ENCODE measurements around the gene CNTNAP2. TPM values are rescaled to one million over a fixed set of nuclear protein-coding genes. Genes with fewer than 3 reads are reported as not detected.
A peak's percentile ranks its signal among the peaks of the same experiment; 100 is the strongest.

CNTNAP2 gene
- total RNA-seq, 1 donor = 7.6 TPM

DNA sequence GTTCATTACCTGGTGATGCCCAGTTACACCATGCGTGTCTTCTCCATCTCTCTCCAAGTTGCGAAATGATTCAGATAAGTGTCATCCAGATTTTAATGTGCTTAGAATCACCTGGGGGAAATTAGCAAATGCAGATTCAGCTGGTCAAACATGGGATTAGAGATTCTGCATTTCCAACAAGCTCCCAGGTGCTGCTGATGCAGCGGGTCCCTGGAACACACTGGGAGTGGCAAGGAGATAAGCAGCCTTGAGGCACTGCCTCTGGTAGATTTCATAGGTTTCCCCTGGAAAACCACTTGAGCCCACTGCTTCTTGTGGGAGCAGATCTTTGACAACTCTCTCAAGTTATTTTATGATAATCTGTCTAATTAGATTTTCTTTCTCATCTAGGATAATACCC is 2278.0 kb downstream of the CNTNAP2 start:
- H3K36me3 ChIP-seq (ENCODE audit: insufficient read depth, low read length) = no peaks in the 10 kb centered on the region
- H3K79me2 ChIP-seq (ENCODE audit: insufficient read depth, low read length) = no peaks in the 10 kb centered on the region
- DNase-seq (ENCODE audit: insufficient read length, low spot score, missing footprints) = no peak
- no peak overlapping the region for H3K27ac ChIP-seq (ENCODE audit: low read depth, low read length)
- H3K4me2 ChIP-seq (ENCODE audit: insufficient read depth, low read length) = no peak overlapping the region
- TF ChIP-seq, protein P1, sequence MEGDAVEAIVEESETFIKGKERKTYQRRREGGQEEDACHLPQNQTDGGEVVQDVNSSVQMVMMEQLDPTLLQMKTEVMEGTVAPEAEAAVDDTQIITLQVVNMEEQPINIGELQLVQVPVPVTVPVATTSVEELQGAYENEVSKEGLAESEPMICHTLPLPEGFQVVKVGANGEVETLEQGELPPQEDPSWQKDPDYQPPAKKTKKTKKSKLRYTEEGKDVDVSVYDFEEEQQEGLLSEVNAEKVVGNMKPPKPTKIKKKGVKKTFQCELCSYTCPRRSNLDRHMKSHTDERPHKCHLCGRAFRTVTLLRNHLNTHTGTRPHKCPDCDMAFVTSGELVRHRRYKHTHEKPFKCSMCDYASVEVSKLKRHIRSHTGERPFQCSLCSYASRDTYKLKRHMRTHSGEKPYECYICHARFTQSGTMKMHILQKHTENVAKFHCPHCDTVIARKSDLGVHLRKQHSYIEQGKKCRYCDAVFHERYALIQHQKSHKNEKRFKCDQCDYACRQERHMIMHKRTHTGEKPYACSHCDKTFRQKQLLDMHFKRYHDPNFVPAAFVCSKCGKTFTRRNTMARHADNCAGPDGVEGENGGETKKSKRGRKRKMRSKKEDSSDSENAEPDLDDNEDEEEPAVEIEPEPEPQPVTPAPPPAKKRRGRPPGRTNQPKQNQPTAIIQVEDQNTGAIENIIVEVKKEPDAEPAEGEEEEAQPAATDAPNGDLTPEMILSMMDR (IDR thresholded peaks at IDR 0.05; ENCODE audit: extremely low read depth, low read depth, low read length) = no peak
- H3K27me3 ChIP-seq (ENCODE audit: insufficient read depth, low read length) = no peaks in the 10 kb centered on the region
- no peaks in the 10 kb centered on the region for H3K9me3 ChIP-seq (ENCODE audit: low read depth, low read length)
- no peaks in the 10 kb centered on the region for H4K20me1 ChIP-seq (ENCODE audit: insufficient read depth, low read length)
- no peaks in the 10 kb centered on the region for H3K4me1 ChIP-seq (ENCODE audit: insufficient read depth, low read length)
- H2AFZ ChIP-seq (ENCODE audit: low read length) = no peak overlapping the region
- H3K4me3 ChIP-seq (ENCODE audit: insufficient read depth, low read length) = no peak overlapping the region

DNA sequence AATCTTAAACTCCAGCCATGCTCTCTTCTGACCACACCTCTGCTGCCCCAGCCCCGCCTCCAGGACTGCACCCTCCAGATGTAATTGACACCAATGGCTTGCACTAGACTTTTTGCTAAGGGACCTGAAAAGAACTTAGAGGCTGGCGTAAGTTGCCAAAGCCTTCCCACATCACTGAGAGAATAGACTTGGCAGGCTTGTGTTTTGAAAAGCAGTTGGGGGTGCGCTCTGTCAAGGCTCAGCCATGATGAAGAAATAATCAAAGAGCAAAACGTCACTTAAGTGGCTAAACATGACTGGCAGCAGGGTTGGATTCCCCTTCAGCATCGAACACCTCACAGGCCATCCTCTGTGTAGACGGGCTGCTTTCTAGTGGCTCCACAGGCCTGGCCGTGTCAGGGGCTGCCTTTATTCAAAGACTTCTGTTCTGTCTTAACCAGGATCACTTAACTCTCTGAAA is 2278.8 kb downstream of the CNTNAP2 start:
- Histone ChIP-seq H3K36me3 (ENCODE audit: insufficient read depth, low read length) (no peaks in the 10 kb centered on the region), H3K27me3 (ENCODE audit: insufficient read depth, low read length) (no peaks in the 10 kb centered on the region), H3K9me3 (ENCODE audit: low read depth, low read length) (no peaks in the 10 kb centered on the region), H2AFZ (ENCODE audit: low read length) (no peak overlapping the region), H3K79me2 (ENCODE audit: insufficient read depth, low read length) (no peaks in the 10 kb centered on the region), H3K4me1 (ENCODE audit: insufficient read depth, low read length) (no peaks in the 10 kb centered on the region), H3K27ac (ENCODE audit: low read depth, low read length) (no peak overlapping the region), H3K4me2 (ENCODE audit: insufficient read depth, low read length) (no peak overlapping the region), H4K20me1 (ENCODE audit: insufficient read depth, low read length) (no peaks in the 10 kb centered on the region), H3K4me3 (ENCODE audit: insufficient read depth, low read length) (no peak overlapping the region)
- TF ChIP-seq, protein P1 (IDR thresholded peaks at IDR 0.05; ENCODE audit: extremely low read depth, low read depth, low read length) = no peak
- peak; percentile 66 for DNase-seq (ENCODE audit: insufficient read length, low spot score, missing footprints)

DNA sequence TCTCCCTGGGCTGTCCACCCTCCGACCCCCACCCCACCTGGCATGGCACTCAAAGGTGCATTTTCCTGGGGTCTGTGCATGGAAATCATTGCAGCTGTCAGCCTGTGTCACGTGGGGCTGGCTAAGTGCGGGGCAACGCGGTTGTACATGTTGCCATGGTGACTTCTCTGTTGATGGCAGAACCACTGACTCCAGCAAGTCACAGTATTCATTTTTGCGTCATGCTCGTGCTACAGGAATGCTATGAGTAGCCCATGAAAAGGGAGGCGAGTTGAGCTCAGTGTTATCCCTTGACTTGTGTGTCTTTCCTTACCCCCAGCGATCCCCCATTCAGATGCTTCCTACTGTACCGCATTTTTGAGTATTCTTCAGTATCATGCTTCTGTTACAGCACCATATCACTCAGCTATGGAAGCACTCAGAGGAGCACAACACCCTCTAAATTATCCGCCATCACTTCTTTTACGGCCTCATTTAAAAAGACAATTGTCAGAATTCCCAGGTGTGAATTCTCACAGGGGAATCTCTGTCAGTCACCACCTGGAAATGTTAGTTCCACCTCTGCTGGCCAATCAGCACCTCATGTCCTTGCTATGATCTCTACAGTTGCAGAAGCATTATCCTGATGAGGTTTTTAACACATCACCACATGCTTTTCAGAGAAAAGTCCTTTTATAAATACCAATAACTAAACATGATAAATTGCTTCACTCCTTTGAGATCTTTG is 2279.6 kb downstream of the CNTNAP2 start:
- Histone ChIP-seq H3K9me3 (ENCODE audit: low read depth, low read length) (no peaks in the 10 kb centered on the region), H3K4me3 (ENCODE audit: insufficient read depth, low read length) (no peak overlapping the region), H3K27me3 (ENCODE audit: insufficient read depth, low read length) (no peaks in the 10 kb centered on the region), H4K20me1 (ENCODE audit: insufficient read depth, low read length) (no peaks in the 10 kb centered on the region), H3K79me2 (ENCODE audit: insufficient read depth, low read length) (no peaks in the 10 kb centered on the region), H3K4me2 (ENCODE audit: insufficient read depth, low read length) (no peak overlapping the region), H3K36me3 (ENCODE audit: insufficient read depth, low read length) (no peaks in the 10 kb centered on the region), H3K27ac (ENCODE audit: low read depth, low read length) (no peak overlapping the region), H2AFZ (ENCODE audit: low read length) (no peak overlapping the region), H3K4me1 (ENCODE audit: insufficient read depth, low read length) (no peaks in the 10 kb centered on the region)
- TF ChIP-seq, protein P1 (IDR thresholded peaks at IDR 0.05; ENCODE audit: extremely low read depth, low read depth, low read length) = no peak
- DNase-seq (ENCODE audit: insufficient read length, low spot score, missing footprints) = no peak

DNA sequence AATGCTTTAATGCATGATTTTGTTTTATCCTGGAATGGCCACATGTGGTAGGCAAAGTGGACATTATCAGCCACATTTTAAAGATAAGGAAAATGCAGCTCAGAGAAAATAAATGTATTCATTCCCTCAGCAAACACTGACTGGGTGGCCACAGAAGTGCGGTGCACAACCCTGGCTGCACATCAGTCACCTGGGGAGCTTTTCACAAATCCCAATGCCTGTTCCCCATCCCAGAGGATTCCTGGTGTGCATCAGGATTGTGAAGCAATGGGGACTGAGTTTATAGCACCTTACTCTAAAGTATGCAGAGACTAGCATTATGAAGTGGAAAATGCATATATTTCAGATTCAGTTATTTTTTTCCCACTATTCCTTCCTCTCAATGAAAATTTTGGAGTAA is 2280.5 kb downstream of the CNTNAP2 start:
- Histone ChIP-seq H3K27ac (ENCODE audit: low read depth, low read length) (no peak overlapping the region), H2AFZ (ENCODE audit: low read length) (no peak overlapping the region), H3K79me2 (ENCODE audit: insufficient read depth, low read length) (no peaks in the 10 kb centered on the region), H3K27me3 (ENCODE audit: insufficient read depth, low read length) (no peaks in the 10 kb centered on the region), H3K4me3 (ENCODE audit: insufficient read depth, low read length) (no peak overlapping the region), H3K4me1 (ENCODE audit: insufficient read depth, low read length) (no peaks in the 10 kb centered on the region), H3K36me3 (ENCODE audit: insufficient read depth, low read length) (no peaks in the 10 kb centered on the region), H4K20me1 (ENCODE audit: insufficient read depth, low read length) (no peaks in the 10 kb centered on the region), H3K9me3 (ENCODE audit: low read depth, low read length) (no peaks in the 10 kb centered on the region), H3K4me2 (ENCODE audit: insufficient read depth, low read length) (no peak overlapping the region)
- TF ChIP-seq, protein P1 (IDR thresholded peaks at IDR 0.05; ENCODE audit: extremely low read depth, low read depth, low read length) = no peak
- no peak for DNase-seq (ENCODE audit: insufficient read length, low spot score, missing footprints)
